ENCODE results near the gene WFS1.

WFS1 gene

GRCh38 chr4:6262176-6262575 lies 7.5 kb upstream of the WFS1 start:
- no peak for DNase-seq

- DNase-seq, result no peak
Measured at GRCh38 chr4:6262847-6263487, 6.7 kb upstream of the WFS1 start.

- DNase-seq, result no peak
Measured at GRCh38 chr4:6263526-6264224, 6.0 kb upstream of the WFS1 start.

- DNase-seq, result no peak
Measured at GRCh38 chr4:6264225-6264540, 5.5 kb upstream of the WFS1 start.

DNA sequence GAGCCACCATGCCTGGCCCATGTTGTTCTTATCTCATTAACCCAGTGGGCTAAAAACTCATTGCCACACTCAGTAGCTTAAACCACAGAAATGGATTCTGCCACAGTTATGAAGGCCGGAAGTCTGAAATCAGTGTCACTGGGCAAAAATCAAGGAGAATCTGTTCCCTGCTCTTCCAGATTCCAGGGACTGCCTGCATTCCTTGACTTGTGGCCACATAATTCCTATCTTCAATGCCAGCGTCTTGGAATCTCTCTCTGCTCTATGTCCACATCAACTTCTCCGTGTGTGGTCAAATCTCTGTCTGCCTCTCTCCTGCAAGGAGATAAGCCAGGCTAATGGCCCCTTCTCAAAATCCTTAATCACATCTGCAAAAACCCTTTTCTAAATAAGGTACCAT lies 4.1 kb upstream of the WFS1 start:
- no peak for DNase-seq

DNA sequence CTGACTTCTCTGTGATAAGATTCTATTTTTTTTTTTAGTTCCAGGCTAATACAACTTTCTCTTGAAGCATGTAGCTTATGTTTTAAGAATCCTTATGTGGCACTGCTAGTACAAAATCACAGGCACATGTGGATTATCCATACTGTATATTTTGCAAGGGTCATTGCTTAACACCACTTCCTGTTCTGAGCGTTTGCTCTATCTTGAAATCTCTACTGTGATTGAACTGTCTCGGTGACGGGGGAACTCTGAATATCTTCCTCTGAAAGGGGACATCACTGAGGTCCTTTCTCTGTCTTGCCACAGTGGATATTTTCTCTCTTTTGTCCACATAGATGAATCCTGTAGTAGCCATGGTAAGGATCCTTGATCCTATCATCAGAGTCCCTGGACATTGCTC lies 2.1 kb upstream of the WFS1 start:
- DNase-seq, result no peak

GRCh38 chr4:6268650-6269615 lies 717 bp upstream of the WFS1 start:
- DNase-seq, result no peak

DNA sequence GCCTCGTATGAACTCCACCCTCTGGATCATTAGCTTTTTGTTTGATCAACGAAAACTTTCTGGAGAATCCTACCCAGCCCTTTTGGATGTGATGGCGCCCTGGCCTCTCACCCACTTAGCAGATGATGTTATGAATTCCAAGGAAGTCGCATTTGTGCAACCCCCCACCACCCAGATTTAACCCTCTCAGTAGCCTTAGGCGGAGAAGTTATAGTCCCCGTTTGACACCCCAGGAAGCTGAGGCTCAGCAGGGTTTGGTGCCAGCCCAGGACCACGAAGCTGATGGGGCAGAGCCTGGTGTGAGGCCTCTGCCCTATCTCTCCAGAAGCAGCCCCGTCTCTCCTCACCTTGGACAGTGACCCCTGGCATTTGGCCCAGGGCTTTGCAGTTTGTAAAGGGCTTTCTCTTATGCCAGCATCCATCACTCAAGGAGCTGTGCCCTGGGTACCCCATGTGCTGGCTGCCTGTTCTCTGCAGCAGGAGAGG lies 1.0 kb downstream of the WFS1 start:
- DNase-seq, result no peak

DNA sequence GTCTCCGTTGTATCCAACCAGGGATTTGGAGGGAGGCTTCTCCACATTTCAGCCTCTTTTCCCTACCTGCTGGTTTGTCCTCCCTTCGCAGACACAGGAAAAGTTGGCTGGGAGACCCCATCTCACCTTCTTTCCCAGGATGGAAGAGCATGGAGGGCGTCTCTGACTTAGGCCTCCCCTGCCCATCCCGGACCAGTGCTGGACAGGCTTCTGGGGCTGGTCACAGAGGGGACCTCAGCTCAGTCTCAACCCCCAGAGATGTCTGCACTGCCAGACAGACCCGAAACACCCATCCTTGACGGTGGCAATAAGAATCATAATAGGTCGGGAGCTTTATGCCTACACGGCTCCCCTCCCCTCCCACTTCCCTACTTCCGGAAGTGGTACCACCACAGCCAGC lies 1.6 kb downstream of the WFS1 start:
- DNase-seq, result no peak

DNA sequence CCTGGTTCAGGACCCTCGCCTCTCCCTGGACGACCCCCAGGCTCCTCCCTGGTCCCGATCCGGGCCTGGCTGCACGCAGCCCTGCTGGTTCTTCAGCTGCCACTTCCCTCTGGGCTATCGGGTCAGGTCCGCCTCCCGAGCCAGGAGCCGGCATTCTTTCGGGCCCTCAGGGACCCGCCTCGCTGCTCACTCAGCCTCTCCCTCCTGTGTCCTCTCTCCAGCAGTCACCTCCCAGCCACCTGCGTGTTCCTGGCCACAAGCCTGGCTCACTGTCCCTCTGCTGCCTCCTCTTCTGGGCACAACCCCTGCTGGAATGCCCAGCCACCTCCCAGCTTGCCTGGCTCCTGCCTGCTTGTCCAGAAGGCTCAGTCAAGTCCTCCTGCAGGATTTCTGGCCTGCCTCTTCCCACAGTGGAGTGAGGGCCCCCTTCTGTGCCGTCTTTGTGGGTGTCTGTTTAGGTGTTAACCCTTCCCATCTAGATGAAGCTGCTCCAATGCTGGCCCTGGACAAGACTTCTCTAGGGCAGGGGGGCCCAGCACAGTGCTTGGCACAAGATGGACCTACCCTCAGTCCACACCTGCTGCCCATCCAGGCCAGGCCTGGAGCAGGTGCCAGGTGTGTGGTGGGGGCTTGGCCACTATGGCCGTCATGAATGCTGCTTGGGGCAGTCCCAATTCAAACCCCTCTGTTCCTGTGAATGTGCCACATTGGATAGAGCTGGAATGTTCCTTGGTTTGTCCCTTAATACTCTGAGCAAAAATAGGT lies 2.2 kb downstream of the WFS1 start:
- DNase-seq, result no peak

- no peak for DNase-seq
Measured at GRCh38 chr4:6272863-6273660, 3.4 kb downstream of the WFS1 start.

DNA sequence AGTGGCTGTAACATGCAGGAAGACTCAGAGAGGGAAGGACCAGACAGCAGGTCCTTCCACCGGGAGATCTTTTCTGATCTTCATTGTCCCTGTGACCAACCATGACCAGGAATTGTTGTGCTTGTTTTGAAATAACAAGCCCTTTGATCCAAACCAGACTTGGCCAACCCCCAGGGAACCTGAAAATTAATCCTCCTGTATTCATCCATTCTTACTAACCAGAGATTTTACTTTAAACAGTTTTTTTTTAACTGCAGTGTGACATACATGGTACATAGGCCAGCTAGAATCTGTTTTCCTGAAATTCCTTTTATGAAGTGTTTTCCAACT lies 4.0 kb downstream of the WFS1 start:
- no peak for DNase-seq

GRCh38 chr4:6275351-6275750 lies 5.7 kb downstream of the WFS1 start:
- no peak for DNase-seq

GRCh38 chr4:6275898-6276806 lies 6.5 kb downstream of the WFS1 start:
- no peak for DNase-seq

DNA sequence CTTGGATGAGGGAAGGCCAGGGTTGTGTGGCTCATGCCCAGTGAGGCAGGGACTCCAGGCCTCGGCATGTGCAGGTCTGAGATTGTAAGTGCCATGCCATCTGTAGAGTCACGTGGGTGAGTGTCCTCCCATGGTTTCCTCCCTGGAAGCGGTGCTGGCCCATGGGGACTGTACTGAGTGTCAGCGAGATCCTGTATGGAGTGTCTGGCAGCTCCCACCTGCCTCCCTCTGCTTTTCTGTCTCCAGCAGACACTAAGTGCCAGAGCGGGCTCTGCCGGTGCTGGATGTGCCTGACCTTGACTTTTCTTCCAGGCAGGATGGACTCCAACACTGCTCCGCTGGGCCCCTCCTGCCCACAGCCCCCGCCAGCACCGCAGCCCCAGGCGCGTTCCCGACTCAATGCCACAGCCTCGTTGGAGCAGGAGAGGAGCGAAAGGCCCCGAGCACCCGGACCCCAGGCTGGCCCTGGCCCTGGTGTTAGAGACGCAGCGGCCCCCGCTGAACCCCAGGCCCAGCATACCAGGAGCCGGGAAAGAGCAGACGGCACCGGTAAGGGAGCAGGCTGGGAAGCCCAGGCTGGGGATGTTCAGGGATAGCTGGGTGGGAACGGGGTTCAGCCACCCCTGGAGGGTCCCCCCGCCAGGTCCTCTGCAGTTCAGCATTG lies 7.6 kb downstream of the WFS1 start:
- no peak for DNase-seq

DNA sequence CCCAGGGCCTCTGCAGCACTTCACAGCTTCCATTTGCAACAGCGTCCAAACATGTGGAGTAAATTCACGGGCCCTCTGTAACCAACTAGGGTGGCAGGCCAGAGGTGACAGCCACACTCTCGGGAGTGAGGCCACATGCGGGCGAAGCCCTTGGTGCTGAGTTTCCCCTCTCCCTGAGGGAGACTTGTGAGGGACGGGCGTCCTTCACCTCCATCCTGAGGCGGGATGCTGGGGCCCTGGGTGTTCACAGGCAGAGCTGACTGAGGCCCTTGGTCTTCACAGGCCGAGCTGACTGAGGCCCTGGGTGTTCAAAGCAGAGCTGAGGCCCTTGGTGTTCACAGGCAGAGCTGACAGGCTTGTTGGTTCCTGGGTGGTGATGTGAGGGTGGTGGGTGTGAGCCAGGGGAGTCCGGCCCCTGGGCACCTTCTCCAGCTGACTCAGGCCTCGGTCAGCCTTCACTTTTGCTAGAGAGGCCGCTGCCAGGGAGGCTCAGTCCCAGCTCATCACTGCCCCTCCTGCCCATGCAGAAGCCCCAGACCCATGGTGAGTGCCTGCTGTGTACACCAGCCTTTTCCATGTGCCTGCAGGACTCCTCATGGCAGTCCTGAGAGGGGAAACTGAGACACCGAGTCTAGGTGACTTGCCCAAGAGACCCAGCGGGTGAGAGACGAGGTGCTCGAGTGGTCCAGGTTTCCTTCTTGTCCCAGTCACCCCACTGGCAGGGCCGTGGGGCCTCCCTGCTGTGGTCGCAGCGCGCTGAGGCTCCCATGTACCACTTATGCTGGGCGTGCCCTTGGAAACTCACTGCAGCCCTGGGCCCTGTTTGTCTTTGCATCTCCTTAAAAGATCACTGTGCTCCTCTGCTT lies 8.5 kb downstream of the WFS1 start:
- DNase-seq, result no peak

GRCh38 chr4:6278801-6279197 lies 9.1 kb downstream of the WFS1 start:
- no peak for DNase-seq

DNA sequence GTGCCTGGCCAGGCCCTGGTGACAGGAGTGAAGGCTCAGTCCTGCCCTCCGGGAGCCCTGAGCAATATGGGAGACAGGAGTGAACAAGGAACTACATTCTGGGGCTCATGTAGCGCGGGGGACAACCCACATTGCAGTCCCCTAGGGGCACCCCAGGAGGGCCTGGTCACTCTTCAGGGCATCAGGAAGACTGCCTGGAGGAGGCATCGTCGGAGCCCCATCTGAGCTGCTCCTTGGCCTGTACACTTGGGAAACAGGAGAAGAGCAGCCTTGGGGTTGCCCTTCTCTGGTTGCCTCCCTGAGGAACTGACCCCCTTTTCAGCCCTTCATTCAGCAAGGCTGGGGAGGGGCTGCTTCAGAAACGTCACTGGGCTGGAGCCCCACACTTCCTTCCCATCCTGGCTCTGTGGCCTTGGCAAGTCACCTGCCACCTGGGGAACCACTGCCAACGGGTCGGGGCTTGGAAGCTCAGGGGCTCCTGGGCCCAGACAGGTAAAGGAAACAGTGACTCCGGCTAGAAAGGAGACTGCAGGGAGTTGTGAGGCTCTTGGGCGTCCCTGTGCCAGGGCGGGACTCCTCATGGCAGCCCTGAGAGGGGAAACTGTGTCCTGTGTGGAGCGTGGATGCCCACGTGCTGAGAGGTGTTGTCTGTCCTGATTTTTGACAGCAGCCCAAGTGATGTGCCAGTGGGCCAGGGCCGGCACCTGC lies 10.1 kb downstream of the WFS1 start:
- no peak for DNase-seq
